Mucosa of descending colon (tissue), 3 donors: ENCODE data around the gene ZKSCAN3. TPM values are rescaled to one million over a fixed set of nuclear protein-coding genes. Genes with fewer than 3 reads are reported as not detected.
A peak's percentile ranks its signal among the peaks of the same experiment; 100 is the strongest.

Experiments used
- ATAC-seq: fragments of 200-7000 bp; cut with Tn5 transposase; one replicate; pipeline ENCODE4 v1.9.1; 2020; ENCODE audit warnings: mild to moderate bottlenecking, moderate library complexity
- DNase-seq, 3 donors: peaks; one replicate each; pipeline ENCODE4 v3.0.0-alpha.2; 2020
- H3K36me3 ChIP-seq: fragments of 200-600 bp; one replicate; pipeline ENCODE4 v1.8.0; 2021; ENCODE audit warnings: low read depth, mild to moderate bottlenecking
- H3K4me1 ChIP-seq: fragments of 200-600 bp; one replicate; pipeline ENCODE4 v1.8.0; 2021; ENCODE audit warnings: low read depth, mild to moderate bottlenecking
- H3K4me3 ChIP-seq: fragments of 200-600 bp; one replicate; pipeline ENCODE4 v1.8.0; 2021; ENCODE audit warnings: mild to moderate bottlenecking
- H3K9me3 ChIP-seq: fragments of 200-600 bp; one replicate; pipeline ENCODE4 v1.8.0; 2021; ENCODE audit warnings: mild to moderate bottlenecking
- intact Hi-C, 2 donors: fragments of 100-400 bp; cut with DNase I in 1 of 2; cut with micrococcal nuclease in 1 of 2; formaldehyde crosslinking; loops; one replicate each; pipeline versions ENCODE4 v1.11.0 to v1.11.1; 2022; cut with DNase I, micrococcal nuclease
- total RNA-seq, 3 donors: library from RNA; stranded (reverse); fragmentation: NEBNext Ultra II Directional in 2 of 3; extraction: Animal tissue kit (Norgen Biotek cat#: 25700) in 2 of 3; gene quantifications; one replicate each; pipeline versions ENCODE4 v1.2.1 to v1.2.4, GENCODE V29; 2021 to 2023
- TF ChIP-seq, protein P1 (sequence below): fragments of 200-600 bp; IDR thresholded peaks from one replicate; pipeline ENCODE4 v1.8.0; 2022; ENCODE audit warnings: antibody characterized with exemption, mild to moderate bottlenecking
- donor health status: DM: no; HTN: no; CAD: no; lungs with moderate emphysema.
- donor health status: DM: no; HTN: no; CAD: no.
- donor health status: DM: no; HTN: yes; CAD: no.

Gene ZKSCAN3
- total RNA-seq, 3 donors from 2014 or later, result 5.2 to 12.8 (median 6.1) TPM

DNA sequence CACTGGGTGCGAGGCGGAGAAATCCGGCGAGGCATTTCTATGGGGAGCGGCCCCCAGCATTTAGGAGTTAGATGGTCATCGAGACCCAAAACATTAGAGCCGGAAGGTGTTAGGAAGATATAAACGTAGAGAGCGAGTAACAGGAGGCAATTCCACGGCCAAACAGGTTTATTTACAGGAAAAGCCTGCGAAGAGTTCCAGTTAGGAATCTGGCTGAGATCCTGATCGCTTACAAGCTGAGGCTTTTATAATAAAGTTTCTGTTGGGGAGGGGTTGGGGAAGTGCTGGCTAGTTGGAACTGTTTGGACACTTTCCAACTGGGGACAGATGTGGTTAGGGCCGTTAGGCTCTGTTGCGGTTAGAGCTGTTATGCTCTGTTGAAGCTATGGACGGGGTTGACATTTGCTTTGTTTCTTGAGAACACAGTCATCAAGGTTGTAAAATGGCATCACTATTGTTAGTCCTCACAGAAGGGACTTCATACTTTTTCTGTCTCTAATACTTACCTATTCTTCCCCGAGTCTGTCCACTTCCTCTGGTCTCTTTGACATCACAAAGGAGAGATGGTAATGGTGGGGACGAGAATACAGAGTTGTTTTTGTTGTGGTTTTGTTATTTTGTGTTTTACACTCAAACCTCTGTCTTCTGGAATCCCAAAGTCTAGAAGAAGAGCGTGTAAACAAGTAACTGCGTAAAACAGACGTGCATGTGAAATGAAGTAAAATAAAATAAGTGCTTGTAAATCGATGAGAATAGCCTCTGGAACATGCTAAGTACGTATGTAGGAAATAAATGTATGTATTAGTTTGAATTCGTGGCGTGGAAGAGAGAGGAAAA, 13.2 kb upstream of the ZKSCAN3 start:
- ATAC-seq (peak; percentile 61), DNase-seq (peak in 2 of 3 donors; percentile 27 to 59)
- H3K4me3 ChIP-seq, result peak overlapping the region; percentile 56
- H3K9me3 ChIP-seq, result no peaks in the 10 kb centered on the region
- intact Hi-C loops, result no loop called here
- TF ChIP-seq, protein P1, sequence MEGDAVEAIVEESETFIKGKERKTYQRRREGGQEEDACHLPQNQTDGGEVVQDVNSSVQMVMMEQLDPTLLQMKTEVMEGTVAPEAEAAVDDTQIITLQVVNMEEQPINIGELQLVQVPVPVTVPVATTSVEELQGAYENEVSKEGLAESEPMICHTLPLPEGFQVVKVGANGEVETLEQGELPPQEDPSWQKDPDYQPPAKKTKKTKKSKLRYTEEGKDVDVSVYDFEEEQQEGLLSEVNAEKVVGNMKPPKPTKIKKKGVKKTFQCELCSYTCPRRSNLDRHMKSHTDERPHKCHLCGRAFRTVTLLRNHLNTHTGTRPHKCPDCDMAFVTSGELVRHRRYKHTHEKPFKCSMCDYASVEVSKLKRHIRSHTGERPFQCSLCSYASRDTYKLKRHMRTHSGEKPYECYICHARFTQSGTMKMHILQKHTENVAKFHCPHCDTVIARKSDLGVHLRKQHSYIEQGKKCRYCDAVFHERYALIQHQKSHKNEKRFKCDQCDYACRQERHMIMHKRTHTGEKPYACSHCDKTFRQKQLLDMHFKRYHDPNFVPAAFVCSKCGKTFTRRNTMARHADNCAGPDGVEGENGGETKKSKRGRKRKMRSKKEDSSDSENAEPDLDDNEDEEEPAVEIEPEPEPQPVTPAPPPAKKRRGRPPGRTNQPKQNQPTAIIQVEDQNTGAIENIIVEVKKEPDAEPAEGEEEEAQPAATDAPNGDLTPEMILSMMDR, result no peak
- H3K36me3 ChIP-seq, result no peaks in the 10 kb centered on the region
- peaks cover 18% of the 10 kb centered on the region for H3K4me1 ChIP-seq

DNA sequence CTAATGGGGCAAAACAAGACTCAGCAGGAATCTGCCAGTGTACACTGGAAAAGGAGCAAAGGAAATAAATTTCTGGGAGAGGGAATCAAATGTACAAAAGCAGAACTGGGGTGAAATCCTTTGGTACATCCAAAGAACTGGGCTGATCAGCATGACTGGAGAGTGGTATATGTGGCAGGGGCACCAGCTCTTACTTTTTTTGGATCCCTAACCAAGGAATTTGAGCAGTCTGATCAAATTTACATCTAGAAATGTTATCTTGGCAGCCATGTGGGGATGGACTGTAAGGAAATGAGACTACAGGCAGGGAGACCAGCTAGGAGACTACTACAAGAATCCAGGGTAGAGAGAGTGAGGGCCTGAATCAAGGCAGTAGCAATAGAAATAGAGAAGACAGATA, 12.6 kb upstream of the ZKSCAN3 start:
- intact Hi-C loops, result no loop called here
- Histone ChIP-seq H3K9me3 (no peaks in the 10 kb centered on the region), H3K36me3 (no peaks in the 10 kb centered on the region), H3K4me3 (no peak overlapping the region), H3K4me1 (peaks cover 18% of the 10 kb centered on the region)
- ATAC-seq (no peak), DNase-seq (no peak)
- TF ChIP-seq, protein P1, result no peak

DNA sequence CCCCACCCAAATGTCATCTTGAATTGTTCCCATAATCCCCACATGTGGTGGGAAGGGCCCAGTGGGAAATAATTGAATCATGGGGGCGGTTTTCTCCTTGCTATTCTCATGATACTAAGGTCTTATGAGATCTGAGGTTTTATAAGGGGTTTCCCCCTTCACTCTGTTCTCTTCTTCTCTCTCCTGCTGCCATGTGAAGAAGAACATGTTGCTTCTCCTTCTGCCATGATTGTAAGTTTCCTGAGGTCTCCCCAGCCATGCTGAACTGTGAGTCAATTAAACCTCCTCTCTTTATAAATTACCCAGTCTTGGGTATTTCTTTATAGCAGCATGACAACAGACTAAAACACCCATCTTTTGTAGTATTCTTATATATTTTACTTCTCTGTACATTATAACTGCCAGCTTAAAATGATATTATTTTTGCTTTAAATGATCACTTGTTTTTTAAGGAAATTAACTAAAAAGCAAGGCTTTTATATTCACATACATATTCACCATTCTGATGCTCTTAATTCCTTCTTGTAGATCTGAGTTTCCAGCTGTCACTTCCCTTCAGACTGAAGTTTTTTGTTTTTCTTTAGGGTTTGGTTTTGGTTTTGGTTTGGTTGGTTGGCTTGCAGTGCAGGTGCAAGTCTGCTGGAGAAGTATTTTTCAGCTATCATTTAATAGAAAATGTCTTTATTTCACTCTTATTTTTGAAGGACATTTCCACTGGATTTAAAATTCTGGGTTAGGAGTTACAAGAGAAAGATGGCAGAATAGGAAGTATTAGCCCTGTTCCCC, 9.2 kb upstream of the ZKSCAN3 start:
- peaks cover 9% of the 10 kb centered on the region for H3K4me1 ChIP-seq
- no peak overlapping the region for H3K4me3 ChIP-seq
- H3K36me3 ChIP-seq, result no peaks in the 10 kb centered on the region
- TF ChIP-seq, protein P1, result no peak
- H3K9me3 ChIP-seq, result no peaks in the 10 kb centered on the region
- intact Hi-C loops, result no loop called here
- DNase-seq, result no peak
- ATAC-seq, result no peak

- no peaks in the 10 kb centered on the region for H3K9me3 ChIP-seq
- intact Hi-C loops, result no loop called here
- no peak for ATAC-seq
- DNase-seq, result no peak
- no peaks in the 10 kb centered on the region for H3K36me3 ChIP-seq
- H3K4me1 ChIP-seq, result no peaks in the 10 kb centered on the region
- TF ChIP-seq, protein P1, result no peak
- H3K4me3 ChIP-seq, result no peak overlapping the region
Observed at GRCh38 chr6:28343898-28344677, 5.7 kb upstream of the ZKSCAN3 start.

DNA sequence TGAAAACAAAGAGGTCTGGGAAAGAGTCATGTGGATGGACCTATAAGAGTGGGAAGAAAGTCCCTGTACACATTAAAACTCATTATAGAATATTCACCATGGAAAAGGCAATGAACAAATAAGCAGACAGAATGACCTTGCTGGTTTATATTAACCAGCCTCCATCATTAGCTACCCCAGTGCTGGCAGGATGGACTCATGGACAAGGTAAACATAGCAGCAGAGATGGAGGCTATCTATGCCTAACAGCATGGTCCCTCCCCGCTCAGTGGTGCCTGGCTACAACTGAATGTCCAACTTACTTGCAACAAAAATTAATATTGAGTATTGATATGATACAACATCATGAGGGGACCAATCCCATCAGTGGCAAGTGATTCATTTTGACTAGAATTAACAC, 4.5 kb upstream of the ZKSCAN3 start:
- Histone ChIP-seq H3K36me3 (no peaks in the 10 kb centered on the region), H3K4me1 (no peaks in the 10 kb centered on the region), H3K9me3 (no peaks in the 10 kb centered on the region), H3K4me3 (no peak overlapping the region)
- TF ChIP-seq, protein P1, result no peak
- DNase-seq, result no peak
- intact Hi-C loops, result no loop called here
- no peak for ATAC-seq
